ENCODE measurements around the gene NLRC3.

Gene NLRC3

GRCh38 chr16:3515897-3516296 is 61.3 kb downstream of the NLRC3 start:
- H3K9me3 ChIP-seq (ENCODE audit: control insufficient read depth, low read length), result no peaks in the 10 kb centered on the region
- no peak overlapping the region for H3K27ac ChIP-seq
- H3K27me3 ChIP-seq (ENCODE audit: control insufficient read depth, insufficient read depth, low read length), result no peaks in the 10 kb centered on the region
- H3K4me1 ChIP-seq, result no peaks in the 10 kb centered on the region
- H3K4me3 ChIP-seq (ENCODE audit: low read depth, low read length), result no peak overlapping the region
- no peak overlapping the region for H3K4me2 ChIP-seq (ENCODE audit: low read length)
- no peaks in the 10 kb centered on the region for H3K79me2 ChIP-seq
- no peaks in the 10 kb centered on the region for H3K36me3 ChIP-seq (ENCODE audit: control insufficient read depth, insufficient read depth, low read length)
- H3K9ac ChIP-seq, result no peak overlapping the region
- TF ChIP-seq CTCF (IDR thresholded peaks at IDR 0.05), result no peak
- H2AFZ ChIP-seq, result no peak overlapping the region

GRCh38 chr16:3514621-3515020 is 62.6 kb downstream of the NLRC3 start:
- Histone ChIP-seq H2AFZ (no peak overlapping the region), H3K27me3 (ENCODE audit: control insufficient read depth, insufficient read depth, low read length) (no peaks in the 10 kb centered on the region), H3K36me3 (ENCODE audit: control insufficient read depth, insufficient read depth, low read length) (no peaks in the 10 kb centered on the region), H3K4me1 (no peaks in the 10 kb centered on the region), H3K79me2 (no peaks in the 10 kb centered on the region), H3K4me2 (ENCODE audit: low read length) (no peak overlapping the region), H3K27ac (no peak overlapping the region), H3K9ac (no peak overlapping the region), H3K9me3 (ENCODE audit: control insufficient read depth, low read length) (no peaks in the 10 kb centered on the region), H3K4me3 (ENCODE audit: low read depth, low read length) (no peak overlapping the region)
- TF ChIP-seq CTCF (IDR thresholded peaks at IDR 0.05), result no peak

GRCh38 chr16:3513892-3514583 is 63.2 kb downstream of the NLRC3 start:
- H3K4me3 ChIP-seq (ENCODE audit: low read depth, low read length), result no peak overlapping the region
- H3K36me3 ChIP-seq (ENCODE audit: control insufficient read depth, insufficient read depth, low read length), result no peaks in the 10 kb centered on the region
- H2AFZ ChIP-seq, result no peak overlapping the region
- H3K27ac ChIP-seq, result no peak overlapping the region
- no peak overlapping the region for H3K4me2 ChIP-seq (ENCODE audit: low read length)
- peaks cover 3% of the 10 kb centered on the region for H3K79me2 ChIP-seq
- no peaks in the 10 kb centered on the region for H3K4me1 ChIP-seq
- no peak overlapping the region for H3K9ac ChIP-seq
- H3K9me3 ChIP-seq (ENCODE audit: control insufficient read depth, low read length), result no peaks in the 10 kb centered on the region
- TF ChIP-seq CTCF (IDR thresholded peaks at IDR 0.05), result no peak
- H3K27me3 ChIP-seq (ENCODE audit: control insufficient read depth, insufficient read depth, low read length), result no peaks in the 10 kb centered on the region

- no peak for TF ChIP-seq CTCF (IDR thresholded peaks at IDR 0.05)
Observed at GRCh38 chr16:3511286-3512180, 65.7 kb downstream of the NLRC3 start.

More at GRCh38 chr16:3511286-3512180, 65.7 kb downstream of the NLRC3 start:
- Histone ChIP-seq H3K27me3 (ENCODE audit: control insufficient read depth, insufficient read depth, low read length) (no peaks in the 10 kb centered on the region), H3K79me2 (peaks cover 8% of the 10 kb centered on the region), H2AFZ (no peak overlapping the region), H3K9me3 (ENCODE audit: control insufficient read depth, low read length) (no peaks in the 10 kb centered on the region), H3K4me2 (ENCODE audit: low read length) (no peak overlapping the region), H3K9ac (no peak overlapping the region), H3K4me3 (ENCODE audit: low read depth, low read length) (no peak overlapping the region), H3K4me1 (no peaks in the 10 kb centered on the region), H3K27ac (no peak overlapping the region), H3K36me3 (ENCODE audit: control insufficient read depth, insufficient read depth, low read length) (no peaks in the 10 kb centered on the region)
